Mesenchymal stem cell (in vitro differentiated cells and primary cell): ENCODE results near the gene OSER1.

Experiments used
- DNase-seq: peaks from one replicate; pipeline ENCODE4 v3.0.0-alpha.2; 2013
- H2AFZ ChIP-seq: one replicate; pipeline ENCODE4 v1.6.1; 2013; ENCODE audit warnings: low read depth, mild to moderate bottlenecking, control low read depth, inconsistent platforms, low read length, moderate library complexity
- H2AK5ac ChIP-seq: 2 replicates; pipeline ENCODE4 v1.6.1; 2013; ENCODE audit warnings: low read length, moderate library complexity, mild to moderate bottlenecking, inconsistent platforms; ENCODE audit not compliant: severe bottlenecking
- H2BK120ac ChIP-seq: one replicate; pipeline ENCODE4 v1.6.1; 2013; ENCODE audit warnings: low read depth, mild to moderate bottlenecking, inconsistent platforms, low read length, moderate library complexity
- H2BK12ac ChIP-seq, 2 experiments: one replicate each; pipeline ENCODE4 v1.6.1; 2013; ENCODE audit warnings: inconsistent platforms in 2 of 2, low read length in 2 of 2, mild to moderate bottlenecking in 2 of 2, moderate library complexity in 2 of 2, control low read depth in 1 of 2
- H2BK15ac ChIP-seq: one replicate; pipeline ENCODE4 v1.6.1; 2013; ENCODE audit warnings: mild to moderate bottlenecking, low read depth, inconsistent platforms; ENCODE audit not compliant: poor library complexity, severe bottlenecking
- H2BK5ac ChIP-seq: 2 replicates; pipeline ENCODE4 v1.6.1; 2013; ENCODE audit warnings: low read depth, mild to moderate bottlenecking, low read length, control low read depth, inconsistent platforms; ENCODE audit not compliant: poor library complexity, severe bottlenecking
- H3K14ac ChIP-seq, 2 experiments: one replicate each; pipeline ENCODE4 v1.6.1; 2013; ENCODE audit warnings: inconsistent platforms in 2 of 2, low read length in 2 of 2, control low read depth in 1 of 2, mild to moderate bottlenecking in 1 of 2, moderate library complexity in 1 of 2
- H3K18ac ChIP-seq, 2 experiments: one replicate each; pipeline ENCODE4 v1.6.1; 2013; ENCODE audit warnings: inconsistent platforms in 2 of 2, low read length in 2 of 2, control low read depth in 1 of 2, low read depth in 1 of 2, mild to moderate bottlenecking in 1 of 2
- H3K23ac ChIP-seq, 2 experiments: one replicate each; pipeline ENCODE4 v1.6.1; 2013; ENCODE audit warnings: inconsistent platforms in 2 of 2, low read length in 2 of 2, mild to moderate bottlenecking in 2 of 2, moderate library complexity in 2 of 2, control low read depth in 1 of 2
- H3K27ac ChIP-seq: 2 replicates; pipeline ENCODE4 v1.5.1; 2013; ENCODE audit warnings: mild to moderate bottlenecking, moderate library complexity, low read length, control low read depth, inconsistent platforms; ENCODE audit not compliant: poor library complexity, severe bottlenecking
- H3K27me3 ChIP-seq, 2 experiments: 2 replicates each; pipeline versions ENCODE4 v1.6.1 to v1.7.0; 2013; ENCODE audit warnings: low read length in 2 of 2, mild to moderate bottlenecking in 2 of 2, moderate library complexity in 2 of 2, control low read depth in 1 of 2, inconsistent platforms in 1 of 2; ENCODE audit not compliant: control insufficient read depth in 1 of 2, insufficient read depth in 1 of 2
- H3K36me3 ChIP-seq, 2 experiments: 2 replicates each; pipeline versions ENCODE4 v1.6.1 to v1.7.0; 2013; ENCODE audit warnings: low read length in 2 of 2, control low read depth in 1 of 2, inconsistent platforms in 1 of 2, low read depth in 1 of 2, mild to moderate bottlenecking in 1 of 2; ENCODE audit not compliant: insufficient read depth in 2 of 2, control insufficient read depth in 1 of 2
- H3K4ac ChIP-seq, 2 experiments: one replicate each; pipeline ENCODE4 v1.6.1; 2013; ENCODE audit warnings: inconsistent platforms in 2 of 2, low read length in 2 of 2, mild to moderate bottlenecking in 2 of 2, moderate library complexity in 2 of 2, control low read depth in 1 of 2, low read depth in 1 of 2
- H3K4me1 ChIP-seq: 2 replicates; pipeline ENCODE4 v1.6.1; 2013; ENCODE audit warnings: low read depth, low read length, control low read depth; ENCODE audit not compliant: control insufficient read depth, insufficient read depth
- H3K4me2 ChIP-seq: 2 replicates; pipeline ENCODE4 v1.6.1; 2013; ENCODE audit warnings: low read length, mild to moderate bottlenecking, inconsistent platforms; ENCODE audit not compliant: poor library complexity, severe bottlenecking
- H3K4me3 ChIP-seq, 2 experiments: 2 replicates each; pipeline versions ENCODE4 v1.5.1 to v1.7.0; 2013; ENCODE audit warnings: low read length in 2 of 2, mild to moderate bottlenecking in 2 of 2, control low read depth in 1 of 2, low read depth in 1 of 2; ENCODE audit not compliant: insufficient read depth in 1 of 2
- H3K79me1 ChIP-seq: replicated peaks from 2 replicates; pipeline ENCODE4 v1.6.1; 2013; ENCODE audit warnings: mild to moderate bottlenecking, control low read depth, low read length, inconsistent platforms; ENCODE audit not compliant: poor library complexity, severe bottlenecking
- H3K9ac ChIP-seq: 2 replicates; pipeline ENCODE4 v1.7.0; 2013; ENCODE audit warnings: mild to moderate bottlenecking, low read length, moderate library complexity
- H3K9me3 ChIP-seq: 2 replicates; pipeline ENCODE4 v1.7.0; 2013; ENCODE audit warnings: mild to moderate bottlenecking, low read length; ENCODE audit not compliant: control insufficient read depth
- H4K8ac ChIP-seq: one replicate; pipeline ENCODE4 v1.6.1; 2013; ENCODE audit warnings: inconsistent platforms, mild to moderate bottlenecking, low read length, moderate library complexity
- H4K91ac ChIP-seq: one replicate; pipeline ENCODE4 v1.6.1; 2013; ENCODE audit warnings: mild to moderate bottlenecking, low read length, inconsistent platforms
- WGBS: methylation state at CpG from one replicate; pipeline ENCODE4 v1.1.7; 2013; ENCODE audit warnings: mixed read lengths; 5-methylcytosine and 5-hydroxymethylcytosine counted together

OSER1 gene

DNA sequence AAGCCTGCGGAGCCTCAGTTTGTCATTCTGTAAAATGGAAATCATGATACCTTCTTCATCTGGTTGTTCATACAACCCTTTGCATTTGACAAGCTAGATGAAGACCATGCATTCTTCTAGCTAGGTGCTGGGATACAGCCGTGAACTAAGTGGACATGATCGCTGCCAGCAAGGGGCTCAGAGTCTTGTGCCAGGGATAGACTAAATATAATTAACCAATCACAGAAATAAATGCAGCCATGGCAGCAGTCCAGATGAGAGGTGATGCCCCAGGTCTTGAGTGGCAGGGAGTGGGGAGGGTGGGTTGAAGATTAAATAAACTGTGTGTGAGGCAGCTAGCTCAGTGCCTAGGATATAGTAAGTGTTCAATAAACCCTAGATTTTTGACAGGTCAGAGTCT is 42.8 kb downstream of the OSER1 start:
- 98% methylated on average over 3 of the region's 3 CpGs for WGBS

GRCh38 chr20:44166477-44166876 is 44.1 kb downstream of the OSER1 start:
- Histone ChIP-seq H3K4me2 (peak overlapping the region; percentile 17), H4K91ac (peak overlapping the region; percentile 74), H3K79me1 (no peaks in the 10 kb centered on the region), H3K4me1 (peaks cover 12% of the 10 kb centered on the region), H3K23ac (no peak overlapping the region), H3K14ac (no peak overlapping the region), H4K8ac (peak overlapping the region; percentile 92), H2BK5ac (no peak overlapping the region), H3K4me3 (no peak overlapping the region), H3K36me3 (no peaks in the 10 kb centered on the region), H3K9ac (peak overlapping the region; percentile 16), H2BK12ac (peak overlapping the region; percentile 45 to 76), H3K27ac (peak overlapping the region; percentile 81), H2BK15ac (no peak overlapping the region), H2BK120ac (peak overlapping the region; percentile 39), H3K27me3 (peaks cover 0 to 21% of the 10 kb centered on the region in 2 experiments), H3K18ac (peak overlapping the region; percentile 89 to 93), H2AK5ac (peak overlapping the region; percentile 54), H3K9me3 (no peaks in the 10 kb centered on the region), H3K4ac (peak overlapping the region; percentile 73 to 80), H2AFZ (peak overlapping the region; percentile 46)
- peak; percentile 88 for DNase-seq
- WGBS, result 6% methylated on average over 4 of the region's 4 CpGs

More for the DNA sequence above, 42.8 kb downstream of the OSER1 start:
- no peaks in the 10 kb centered on the region for H3K36me3 ChIP-seq
- no peak overlapping the region for H3K14ac ChIP-seq
- no peak overlapping the region for H3K4ac ChIP-seq
- H2BK5ac ChIP-seq, result no peak overlapping the region
- H3K4me3 ChIP-seq, result no peak overlapping the region
- no peak overlapping the region for H3K4me2 ChIP-seq
- H2BK12ac ChIP-seq, result peak overlapping the region in 1 of 2 experiments; percentile 65
- H2AFZ ChIP-seq, result no peak overlapping the region
- no peak overlapping the region for H2BK15ac ChIP-seq
- H3K9me3 ChIP-seq, result no peaks in the 10 kb centered on the region
- no peak overlapping the region for H4K91ac ChIP-seq
- H4K8ac ChIP-seq, result no peak overlapping the region
- DNase-seq, result no peak
- no peaks in the 10 kb centered on the region for H3K79me1 ChIP-seq
- H3K4me1 ChIP-seq, result peaks cover 12% of the 10 kb centered on the region
- no peak overlapping the region for H3K23ac ChIP-seq
- no peak overlapping the region for H3K27ac ChIP-seq
- peaks cover 0 to 14% of the 10 kb centered on the region in 2 experiments for H3K27me3 ChIP-seq
- no peak overlapping the region for H2AK5ac ChIP-seq
- H3K18ac ChIP-seq, result no peak overlapping the region
- no peak overlapping the region for H3K9ac ChIP-seq
- no peak overlapping the region for H2BK120ac ChIP-seq

GRCh38 chr20:44166008-44166407 is 44.6 kb downstream of the OSER1 start:
- no peaks in the 10 kb centered on the region for H3K9me3 ChIP-seq
- WGBS, result 7% methylated on average over 3 of the region's 4 CpGs
- no peak overlapping the region for H4K91ac ChIP-seq
- H3K79me1 ChIP-seq, result no peaks in the 10 kb centered on the region
- H3K4me1 ChIP-seq, result peaks cover 12% of the 10 kb centered on the region
- no peak overlapping the region for H2BK12ac ChIP-seq
- no peak overlapping the region for H2BK15ac ChIP-seq
- peak overlapping the region; percentile 17 for H3K4me2 ChIP-seq
- no peak overlapping the region for H3K4me3 ChIP-seq
- H3K27ac ChIP-seq, result peak overlapping the region; percentile 81
- no peak overlapping the region for H3K18ac ChIP-seq
- H2AFZ ChIP-seq, result no peak overlapping the region
- no peak overlapping the region for H2AK5ac ChIP-seq
- no peak overlapping the region for H3K14ac ChIP-seq
- no peak overlapping the region for H3K23ac ChIP-seq
- peak overlapping the region; percentile 16 for H3K9ac ChIP-seq
- H2BK5ac ChIP-seq, result no peak overlapping the region
- H3K27me3 ChIP-seq, result peaks cover 0 to 26% of the 10 kb centered on the region in 2 experiments
- no peak overlapping the region for H2BK120ac ChIP-seq
- peak overlapping the region in 1 of 2 experiments; percentile 11 for H3K4ac ChIP-seq
- DNase-seq, result peak; percentile 75
- no peaks in the 10 kb centered on the region for H3K36me3 ChIP-seq
- H4K8ac ChIP-seq, result no peak overlapping the region

DNA sequence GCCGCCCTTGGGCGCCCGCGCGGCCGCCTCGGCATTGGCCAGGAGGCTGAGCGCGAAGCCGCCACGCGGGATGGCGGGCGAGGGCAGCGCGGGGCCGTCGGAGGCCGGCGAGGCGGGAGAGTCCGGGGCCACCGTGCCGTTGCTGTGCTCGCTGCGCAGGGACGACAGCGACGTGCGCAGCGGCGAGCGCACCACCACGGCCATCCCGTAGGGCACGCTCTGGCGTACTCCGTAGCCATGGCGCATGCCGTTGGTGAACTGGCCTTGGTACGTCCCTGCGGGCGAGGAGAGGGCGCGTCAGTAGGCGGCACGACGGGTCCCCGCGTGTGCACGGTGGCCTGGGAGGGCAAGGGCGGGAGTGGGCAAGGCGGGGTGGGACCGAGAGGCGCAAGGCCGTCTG is 50.4 kb downstream of the OSER1 start:
- 97% methylated on average over 55 of the region's 56 CpGs for WGBS
- H3K4ac ChIP-seq, result no peak overlapping the region

More for the DNA sequence above, 50.4 kb downstream of the OSER1 start:
- Histone ChIP-seq H3K9me3 (no peaks in the 10 kb centered on the region), H3K4me2 (no peak overlapping the region), H4K8ac (no peak overlapping the region), H3K27ac (no peak overlapping the region), H4K91ac (peak overlapping the region; percentile 47), H2AFZ (no peak overlapping the region), H3K27me3 (peaks cover 0 to 76% of the 10 kb centered on the region in 2 experiments), H3K18ac (no peak overlapping the region), H2BK5ac (no peak overlapping the region), H2BK120ac (no peak overlapping the region), H3K23ac (no peak overlapping the region), H3K4me1 (peaks cover 1% of the 10 kb centered on the region), H3K4me3 (no peak overlapping the region), H3K14ac (no peak overlapping the region), H2AK5ac (no peak overlapping the region), H3K36me3 (peaks cover 0 to 10% of the 10 kb centered on the region in 2 experiments), H3K79me1 (no peaks in the 10 kb centered on the region), H2BK12ac (no peak overlapping the region), H2BK15ac (no peak overlapping the region), H3K9ac (no peak overlapping the region)
- no peak for DNase-seq
